SHP77 (cell line): ENCODE measurements around the gene ESR2.
"Not testable (repeated sequence)": the region's sequence is repeated elsewhere in the genome, so short reads cannot be mapped to it uniquely, and the experiment has no call there.

Experiments used
- DNase-seq, 2 experiments: peaks; one replicate each; lab custom pipeline; 2025; lab: John Stamatoyannopoulos, UW

Gene ESR2

DNA sequence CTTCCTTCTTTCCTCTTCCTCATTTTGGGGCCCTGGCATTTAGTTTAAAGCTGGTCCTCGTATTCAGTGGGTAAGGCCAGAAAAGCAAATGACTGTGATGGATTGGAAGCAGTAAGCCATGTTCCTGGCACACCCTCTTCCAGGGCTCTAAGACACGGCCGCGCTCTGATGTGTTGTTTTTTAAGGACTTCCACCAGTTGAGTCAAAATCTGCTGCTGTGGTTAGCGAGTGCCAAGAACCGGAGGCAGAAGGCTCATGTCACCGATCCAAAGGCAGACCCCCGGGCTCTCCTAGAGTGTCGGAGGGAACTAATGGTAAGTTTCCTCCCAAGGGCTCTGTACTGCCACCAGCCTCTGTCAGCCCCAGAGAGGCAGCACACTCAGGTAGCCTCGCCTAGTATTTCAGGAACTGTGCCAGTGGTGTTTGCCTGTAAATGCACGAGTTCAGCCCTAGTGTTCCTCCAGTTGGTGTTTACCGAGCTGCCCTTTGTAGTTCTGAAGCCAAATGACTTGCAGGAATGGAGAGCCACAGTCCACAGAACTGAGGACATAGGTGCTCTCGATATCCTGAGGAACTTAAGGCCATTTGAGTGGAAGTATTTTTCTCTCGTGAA, 72.7 kb downstream of the ESR2 start:
- DNase-seq, result no peak

DNA sequence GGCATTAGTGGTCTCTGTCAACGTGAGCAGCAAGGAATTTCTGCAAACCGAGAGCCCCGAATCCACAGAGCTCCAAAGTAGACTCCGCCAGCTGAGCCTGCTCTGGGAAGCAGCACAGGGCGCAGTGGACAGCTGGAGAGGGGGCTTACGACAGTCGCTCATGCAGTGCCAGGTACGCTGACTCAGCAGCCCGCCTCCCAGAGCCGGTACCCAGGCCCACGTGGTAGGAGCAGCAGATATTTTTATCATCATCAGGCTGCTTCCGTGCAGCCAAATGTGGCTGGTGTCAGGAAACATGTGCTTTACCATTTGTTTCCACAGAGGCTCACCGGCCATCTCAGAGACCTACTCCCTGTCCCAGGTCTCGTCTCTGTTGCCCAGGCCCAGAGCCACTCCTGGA, 73.7 kb downstream of the ESR2 start:
- DNase-seq, result no peak

- DNase-seq, result no peak
Measured at GRCh38 chr14:64220056-64220455, 74.1 kb downstream of the ESR2 start.

GRCh38 chr14:64218344-64219240, 75.6 kb downstream of the ESR2 start:
- no peak for DNase-seq

DNA sequence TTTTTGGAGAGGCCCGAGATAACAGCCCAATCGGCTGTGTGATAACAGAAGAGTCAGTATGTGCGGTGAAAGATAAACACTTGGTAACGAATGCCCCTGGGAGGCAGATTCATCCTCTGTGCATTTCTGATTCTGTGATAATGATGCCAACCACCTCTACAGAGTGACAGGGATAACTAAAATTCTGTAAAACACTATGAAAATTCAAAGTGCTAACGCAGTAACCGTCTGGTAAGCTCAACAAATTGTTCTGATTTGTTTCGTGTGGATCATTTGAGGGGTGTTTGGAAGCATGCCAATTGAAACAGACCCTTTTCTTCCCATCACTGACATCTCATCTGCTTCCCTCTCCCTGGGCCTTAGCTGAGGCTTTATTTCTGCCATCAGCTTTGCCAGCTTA, 76.3 kb downstream of the ESR2 start:
- DNase-seq, result no peak

DNA sequence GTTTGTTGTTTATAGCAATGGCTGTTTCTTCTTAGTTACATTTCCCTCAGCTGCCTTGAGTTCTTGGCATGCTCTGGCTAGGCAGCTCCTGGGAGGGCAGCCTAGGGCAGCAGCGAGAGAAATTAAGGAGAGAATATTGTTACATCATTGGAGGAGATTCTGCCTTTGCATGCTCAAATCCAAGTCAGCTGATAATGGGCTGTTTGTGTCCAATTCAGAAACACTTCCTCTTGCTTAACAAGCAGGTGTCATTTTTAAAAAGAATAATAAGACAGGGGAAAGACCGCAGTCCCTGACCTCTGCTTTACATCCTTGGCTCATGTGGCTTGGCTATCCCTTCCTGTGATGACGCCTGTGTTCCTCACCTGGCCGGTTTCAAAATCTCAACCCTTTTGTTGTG, 76.9 kb downstream of the ESR2 start:
- DNase-seq, result no peak

GRCh38 chr14:64215978-64216377, 78.2 kb downstream of the ESR2 start:
- no peak for DNase-seq

- no peak for DNase-seq
Measured at GRCh38 chr14:64215274-64215673, 78.9 kb downstream of the ESR2 start.

- no peak for DNase-seq
Measured at GRCh38 chr14:64213853-64214570, 80.2 kb downstream of the ESR2 start.

GRCh38 chr14:64213086-64213485, 81.1 kb downstream of the ESR2 start:
- no peak for DNase-seq

GRCh38 chr14:64212666-64213065, 81.5 kb downstream of the ESR2 start:
- DNase-seq, result no peak

GRCh38 chr14:64210912-64211311, 83.3 kb downstream of the ESR2 start:
- not testable (repeated sequence) for DNase-seq

DNA sequence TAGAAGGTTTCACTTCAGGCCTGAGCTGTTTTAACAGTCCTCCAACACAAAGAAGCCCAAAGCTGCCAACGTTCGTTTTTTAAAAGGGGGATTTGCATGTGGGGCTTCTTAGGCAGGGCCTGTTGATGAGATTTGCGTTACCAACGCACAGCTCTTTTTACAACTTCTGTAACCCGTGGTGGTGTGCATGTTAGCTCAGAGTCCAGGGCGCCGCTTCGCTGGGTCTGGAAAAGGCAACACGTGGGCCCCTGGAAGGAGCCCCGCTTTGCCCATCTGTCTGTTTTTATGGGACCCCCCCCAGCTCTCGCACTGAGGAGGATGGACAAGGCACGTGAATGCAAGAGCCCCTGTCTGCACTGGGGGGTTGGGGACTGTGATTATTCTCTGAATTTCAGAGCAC, 84.0 kb downstream of the ESR2 start:
- no peak for DNase-seq

GRCh38 chr14:64209444-64210131, 84.6 kb downstream of the ESR2 start:
- DNase-seq, result no peak

GRCh38 chr14:64208981-64209380, 85.2 kb downstream of the ESR2 start:
- no peak for DNase-seq

GRCh38 chr14:64208261-64208660, 85.9 kb downstream of the ESR2 start:
- DNase-seq, result no peak

DNA sequence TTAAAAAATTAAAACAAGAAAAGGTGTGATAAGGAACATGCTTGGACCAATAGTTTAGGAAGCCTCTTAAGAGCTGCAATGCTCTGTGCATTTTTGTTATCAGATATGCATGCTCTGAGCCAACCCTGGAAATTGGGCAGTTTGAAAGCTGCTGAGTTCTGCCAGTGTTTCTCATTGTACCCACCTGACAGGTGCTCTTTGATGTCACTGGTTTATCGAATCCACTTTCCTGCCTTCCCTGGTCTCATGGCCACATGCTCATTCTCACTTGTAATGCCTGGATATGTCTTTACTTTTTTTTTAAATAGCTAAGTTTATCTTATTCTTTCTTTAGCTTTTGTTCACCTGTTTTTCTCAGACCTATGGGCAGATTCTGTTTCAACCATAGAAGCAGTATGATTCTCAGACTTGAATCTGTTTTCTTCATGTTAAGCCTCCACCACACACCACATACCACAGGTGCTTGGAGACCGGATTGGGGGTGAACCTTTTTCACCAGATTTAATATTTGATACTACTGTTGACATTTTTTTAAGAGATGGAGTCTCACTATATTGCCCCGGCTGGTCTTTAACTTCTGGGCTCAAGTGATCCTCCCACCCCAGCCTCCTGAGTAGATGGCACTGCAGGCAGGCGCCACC, 90.7 kb downstream of the ESR2 start:
- DNase-seq, result no peak

DNA sequence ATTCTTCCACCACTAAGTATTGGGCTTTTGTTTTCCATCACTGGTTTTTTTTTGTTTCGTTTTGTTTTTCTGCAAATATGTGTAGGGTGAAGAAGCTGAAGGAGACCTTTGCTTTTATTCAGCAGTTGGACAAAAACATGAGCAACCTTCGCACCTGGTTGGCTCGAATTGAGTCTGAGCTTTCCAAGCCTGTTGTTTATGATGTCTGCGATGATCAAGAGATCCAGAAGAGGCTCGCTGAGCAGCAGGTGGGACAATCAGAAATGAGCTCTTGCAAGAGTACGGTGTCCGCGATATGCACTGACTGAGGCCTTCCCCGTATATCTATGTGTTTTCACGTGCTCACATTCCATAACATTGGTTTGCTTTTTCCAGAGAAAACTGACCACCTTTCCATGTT, 91.5 kb downstream of the ESR2 start:
- DNase-seq, result no peak

DNA sequence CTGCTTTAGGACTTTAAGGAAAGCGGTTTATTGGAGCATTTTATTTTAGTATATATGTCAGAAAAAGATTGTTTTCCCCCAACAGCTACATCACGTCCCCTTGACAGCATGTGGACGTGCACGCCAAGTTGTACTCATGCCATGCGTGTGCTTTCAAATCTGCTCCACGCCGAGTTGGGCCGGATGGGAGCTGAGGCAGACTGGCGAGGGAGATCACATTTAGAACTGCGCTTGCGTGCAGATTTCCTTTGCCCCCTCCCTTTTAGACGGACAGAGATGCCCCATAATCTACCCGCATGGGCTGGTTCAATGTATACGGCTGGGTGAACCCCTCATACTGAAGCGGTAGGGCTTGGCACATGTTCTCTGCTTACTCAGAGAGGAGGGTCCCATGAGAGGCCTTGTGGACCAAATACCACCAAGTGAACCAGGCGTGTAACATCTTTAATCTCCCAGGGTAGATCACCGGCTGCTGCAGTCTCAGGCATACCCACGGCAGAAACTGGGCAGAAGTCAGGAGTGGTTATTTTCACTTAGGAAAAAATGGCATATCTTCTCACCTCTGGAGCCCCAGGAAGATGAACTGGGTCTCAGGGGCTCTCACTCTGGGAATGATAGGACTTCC, 92.1 kb downstream of the ESR2 start:
- DNase-seq, result no peak

- no peak for DNase-seq
Measured at GRCh38 chr14:64201296-64201695, 92.9 kb downstream of the ESR2 start.

GRCh38 chr14:64200170-64200569, 94.0 kb downstream of the ESR2 start:
- DNase-seq, result no peak
